Ramos (cell line): Measurements from ENCODE around the gene ETV2.
"Not testable (repeated sequence)": the region's sequence is repeated elsewhere in the genome, so short reads cannot be mapped to it uniquely, and the experiment has no call there.

Source experiments
- in situ Hi-C: fragments of 300-500 bp; cut with MboI; formaldehyde crosslinking; loops from one replicate; pipeline ENCODE4 v1.14.3; 2022; ENCODE audit warnings: low sequenced_read_pairs; ENCODE audit not compliant: unreplicated experiment

The ETV2 gene

DNA sequence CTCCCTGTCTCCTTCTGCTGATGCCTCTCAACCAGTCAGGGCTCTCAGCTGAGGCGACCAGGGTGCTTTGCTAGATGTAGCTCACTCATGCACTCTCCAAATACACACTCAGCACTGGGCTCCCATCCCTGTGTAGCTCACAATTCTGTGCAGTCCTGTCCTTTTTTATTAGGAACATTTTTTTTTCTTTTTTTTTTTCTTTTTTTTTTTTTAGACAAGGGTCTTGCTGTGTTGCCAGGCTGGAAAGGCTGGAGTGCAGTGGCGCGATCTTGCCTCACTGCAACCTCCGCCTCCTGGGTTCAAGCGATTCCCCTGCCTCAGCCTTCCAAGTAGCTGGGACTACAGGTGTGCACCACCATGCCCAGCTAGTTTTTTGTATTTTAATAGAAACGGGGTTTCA, 13.3 kb downstream of the ETV2 start:
- in situ Hi-C loops: not testable (repeated sequence)

GRCh38 chr19:35655600-35655999, 14.1 kb downstream of the ETV2 start:
- in situ Hi-C loops: no loop called here

DNA sequence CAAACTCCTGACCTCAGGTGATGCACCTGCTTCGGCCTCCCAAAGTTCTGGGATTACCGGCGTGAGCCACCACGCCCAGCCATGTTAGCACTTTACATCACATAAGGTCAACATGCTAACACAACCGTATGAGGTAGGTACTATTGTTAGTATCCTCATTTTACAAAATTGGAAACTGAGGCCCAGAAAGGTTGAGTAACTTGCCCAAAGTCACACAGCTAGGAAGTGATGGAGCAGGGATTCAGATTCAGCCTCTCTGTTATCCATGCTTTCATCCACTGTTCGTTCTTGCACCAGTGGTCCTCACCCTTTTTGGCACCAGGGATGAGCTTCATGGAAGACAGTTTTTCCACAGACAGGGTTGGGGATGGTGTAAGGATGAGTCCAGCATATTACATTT, 15.2 kb downstream of the ETV2 start:
- in situ Hi-C loops: no loop called here

DNA sequence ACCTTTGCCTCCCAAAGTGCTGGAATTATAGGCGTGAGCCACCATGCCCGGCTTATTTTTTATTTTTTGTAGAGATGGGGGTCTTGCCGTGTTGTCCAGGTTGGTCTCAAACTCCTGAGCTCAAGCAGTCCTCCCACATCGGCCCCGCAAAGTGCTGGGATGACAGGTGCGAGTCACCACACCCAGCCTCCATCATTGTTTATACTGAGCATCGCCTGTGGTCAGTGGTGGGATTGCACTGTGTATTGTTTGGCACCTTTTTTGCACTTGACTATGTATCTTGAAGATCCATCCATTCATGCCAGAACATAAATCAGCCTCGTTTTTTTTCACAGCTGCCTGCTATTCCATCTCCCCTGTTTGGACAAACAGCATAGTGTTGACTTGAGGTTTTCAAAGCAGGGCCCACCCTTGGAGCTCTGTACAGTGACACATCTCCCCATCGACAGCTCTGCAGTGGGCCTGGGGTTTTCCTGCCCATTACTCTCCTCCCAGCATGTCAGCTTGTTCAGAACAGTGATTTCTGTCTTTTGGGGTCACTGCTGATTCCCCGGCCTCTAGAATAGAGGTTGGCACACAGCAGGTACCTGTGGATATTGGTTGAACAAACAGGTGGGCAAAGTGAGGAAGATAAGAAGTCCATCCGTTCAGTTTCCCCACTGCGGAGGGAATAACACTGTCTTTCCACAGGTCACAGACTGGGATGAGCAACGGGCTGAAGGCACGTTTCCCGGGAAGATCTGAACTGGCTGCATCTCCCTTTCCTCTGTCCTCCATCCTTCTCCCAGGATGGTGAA, 16.6 kb downstream of the ETV2 start:
- in situ Hi-C loops: no loop called here

DNA sequence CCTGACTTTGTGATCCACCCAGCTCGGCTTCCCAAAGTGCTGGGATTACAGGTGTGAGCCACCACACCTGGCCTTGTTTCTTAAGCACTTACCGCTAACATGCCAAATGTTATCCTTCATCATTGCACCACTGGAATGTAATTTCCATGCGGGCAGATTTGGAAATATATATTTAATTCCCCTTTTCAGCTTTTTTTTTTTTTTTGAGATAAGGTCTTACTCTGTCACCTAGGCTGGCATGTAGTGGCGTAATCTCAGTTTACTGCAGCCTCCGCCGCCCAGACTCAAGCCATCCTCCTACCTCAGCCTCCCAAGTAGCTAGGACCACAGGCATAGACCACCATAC, 20.4 kb downstream of the ETV2 start:
- in situ Hi-C loops: no loop called here

DNA sequence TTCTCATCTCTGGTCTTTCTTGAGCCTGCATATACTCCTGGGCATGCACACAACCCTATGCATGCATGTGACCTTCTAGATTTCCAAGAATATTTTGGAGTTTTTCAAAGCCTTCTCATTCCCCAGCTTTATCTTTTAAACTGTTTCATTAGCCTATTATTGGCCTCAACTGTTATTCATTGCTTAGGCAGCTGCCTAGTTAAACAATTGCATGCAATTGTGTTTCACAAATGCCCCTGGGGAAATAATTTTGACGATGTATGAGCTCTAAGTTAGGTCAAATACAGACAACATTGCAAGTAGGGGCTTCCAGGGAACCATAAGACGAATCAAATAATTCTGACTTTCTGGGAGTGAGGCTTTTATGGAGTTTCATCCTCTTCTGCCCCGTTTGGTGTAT, 22.4 kb downstream of the ETV2 start:
- in situ Hi-C loops: no loop called here

GRCh38 chr19:35665157-35665556, 23.6 kb downstream of the ETV2 start:
- in situ Hi-C loops: no loop called here

DNA sequence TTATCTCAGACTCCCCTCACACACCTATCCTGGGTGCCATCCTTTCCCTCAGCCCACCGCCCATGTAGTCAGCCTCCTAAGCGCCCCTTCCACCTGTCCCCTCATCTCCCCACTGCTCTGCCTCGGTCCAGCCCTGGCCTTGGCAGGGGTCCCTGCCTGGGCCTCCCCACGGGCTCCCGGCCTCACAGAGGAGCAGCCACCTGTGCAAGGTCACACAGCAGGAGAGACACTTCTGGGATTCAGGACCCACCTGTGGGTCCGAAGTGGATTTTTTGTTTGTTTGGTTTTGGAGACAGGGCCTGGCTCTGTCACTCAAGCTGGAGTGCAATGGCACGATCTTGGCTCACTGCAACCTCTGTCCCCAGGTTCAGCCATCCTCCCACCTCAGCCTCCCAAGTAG, 24.1 kb downstream of the ETV2 start:
- in situ Hi-C loops: no loop called here

DNA sequence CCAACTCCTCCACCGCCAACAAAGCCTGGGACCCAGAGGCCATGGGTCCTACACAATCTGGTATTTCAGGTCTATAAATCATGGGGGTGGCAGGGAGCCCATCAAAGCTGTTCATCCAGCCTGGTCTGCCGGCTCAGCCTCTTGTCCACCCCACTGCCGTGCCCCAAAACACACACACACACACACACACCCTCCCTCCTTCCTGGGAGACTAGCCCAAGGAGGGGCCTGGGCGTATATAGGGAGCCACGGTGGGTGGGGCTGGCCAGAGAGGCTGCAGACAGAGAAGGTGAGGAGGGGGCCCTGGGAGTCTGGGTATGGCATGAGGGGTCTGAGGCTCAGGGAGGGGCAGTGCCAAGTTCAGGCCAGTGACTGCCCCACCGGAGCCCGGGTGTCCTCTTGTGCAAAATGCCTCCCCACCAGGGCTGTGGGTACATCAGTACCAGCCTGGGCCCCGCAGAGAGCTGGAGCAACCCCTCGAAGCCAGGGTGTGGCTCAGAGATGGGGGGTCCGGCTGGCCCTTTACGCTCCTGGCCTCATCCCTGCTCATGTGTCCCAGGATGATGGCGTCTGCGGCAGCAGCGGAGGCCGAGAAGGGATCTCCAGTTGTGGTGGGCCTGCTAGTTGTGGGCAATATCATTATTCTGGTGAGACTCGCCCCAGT, 24.8 kb downstream of the ETV2 start, which contains the start of gene UPK1A:
UPK1A (plus strand) TSS at position 267 of the 663 bp plus-strand sequence; CDS start at position 563, 296 bp downstream.
- in situ Hi-C loops: no loop called here

- in situ Hi-C loops: no loop called here
These were observed 28.0 kb downstream of the ETV2 start for GRCh38 chr19:35669566-35669965.

DNA sequence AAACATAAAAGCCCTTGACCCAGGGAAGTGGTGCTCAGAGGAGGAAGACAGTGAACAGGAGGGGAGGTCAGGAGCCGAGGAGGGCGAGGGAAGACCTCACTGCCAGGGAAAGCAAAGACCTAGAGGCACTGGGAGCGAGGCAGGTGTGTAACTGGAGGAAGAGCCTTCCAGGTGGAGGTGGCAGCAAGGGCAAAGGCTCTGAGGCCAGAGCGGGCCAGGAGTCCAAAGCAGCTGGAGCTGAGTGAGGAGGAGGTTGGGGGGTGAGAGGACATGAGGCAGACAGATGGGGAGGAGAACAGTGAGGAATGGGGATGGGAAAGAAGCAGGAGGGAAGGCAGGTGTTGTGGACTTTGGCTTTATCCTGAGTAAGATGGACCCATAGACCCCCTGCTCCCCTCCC, 28.4 kb downstream of the ETV2 start:
- in situ Hi-C loops: no loop called here

DNA sequence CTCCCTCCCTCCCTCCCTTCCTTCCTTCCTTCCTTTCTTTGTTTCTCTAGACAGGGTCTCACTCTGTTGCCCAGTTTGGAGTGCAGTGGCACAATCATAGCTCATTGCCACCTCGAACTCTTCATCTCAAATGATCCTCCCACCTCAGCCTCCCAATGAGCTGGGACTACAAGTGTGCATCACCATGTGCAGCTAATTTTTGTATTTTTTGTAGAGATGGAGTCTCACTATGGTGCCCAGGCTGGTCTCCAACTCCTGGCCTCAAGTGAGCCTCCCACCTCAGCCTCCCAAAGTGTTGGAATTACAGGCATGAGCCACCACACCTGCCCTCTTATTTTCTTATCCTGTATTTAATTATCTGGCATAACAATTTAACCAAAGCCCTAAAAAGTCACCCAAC, 29.1 kb downstream of the ETV2 start:
- in situ Hi-C loops: no loop called here

DNA sequence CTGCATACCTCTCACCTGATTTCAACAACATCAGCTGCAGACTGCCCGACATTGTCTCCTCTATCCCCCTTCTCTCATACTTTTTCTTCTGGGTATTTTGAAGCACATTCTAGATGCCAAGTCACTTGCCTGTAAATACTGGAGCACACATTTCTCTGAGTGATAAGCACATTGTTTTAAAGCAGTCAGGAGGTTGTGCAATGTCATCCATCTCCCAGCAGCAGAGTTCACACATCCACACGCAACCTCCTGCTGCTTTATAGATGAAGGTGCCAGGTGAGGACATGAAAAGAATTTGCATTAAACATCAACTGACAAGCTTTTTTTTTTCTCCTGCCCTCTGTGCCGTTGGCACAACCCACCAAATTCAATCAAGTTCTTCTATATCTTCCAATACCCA, 30.3 kb downstream of the ETV2 start:
- in situ Hi-C loops: no loop called here

DNA sequence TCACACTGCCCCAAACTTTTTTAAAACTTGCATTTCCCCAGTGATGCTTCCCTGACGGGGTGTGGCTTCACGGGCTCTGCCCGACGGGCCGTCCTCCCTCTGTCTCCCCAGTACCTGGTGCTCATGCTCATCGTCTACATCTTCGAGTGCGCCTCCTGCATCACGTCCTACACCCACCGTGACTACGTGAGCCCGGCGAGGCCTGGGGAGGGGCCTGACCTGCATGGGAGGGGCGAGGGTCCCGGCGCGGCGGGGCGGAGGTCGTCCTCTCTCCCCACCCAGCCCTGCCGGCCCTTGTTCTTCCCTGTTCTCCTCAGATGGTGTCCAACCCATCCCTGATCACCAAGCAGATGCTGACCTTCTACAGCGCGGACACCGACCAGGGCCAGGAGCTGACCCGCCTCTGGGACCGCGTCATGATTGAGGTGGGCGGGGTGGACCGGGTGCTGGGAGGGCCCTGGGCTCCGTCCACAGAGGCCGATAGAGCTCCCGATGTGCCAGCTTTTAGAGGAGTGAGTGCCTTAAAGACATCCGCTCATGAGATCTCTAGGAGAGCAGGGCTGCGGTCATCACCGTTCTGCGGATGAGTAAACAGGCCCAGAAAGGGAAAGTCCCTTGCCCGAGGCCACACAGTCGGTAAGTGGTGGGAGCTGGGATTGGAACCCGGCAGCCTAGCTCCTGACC, 31.7 kb downstream of the ETV2 start:
- in situ Hi-C loops: no loop called here

DNA sequence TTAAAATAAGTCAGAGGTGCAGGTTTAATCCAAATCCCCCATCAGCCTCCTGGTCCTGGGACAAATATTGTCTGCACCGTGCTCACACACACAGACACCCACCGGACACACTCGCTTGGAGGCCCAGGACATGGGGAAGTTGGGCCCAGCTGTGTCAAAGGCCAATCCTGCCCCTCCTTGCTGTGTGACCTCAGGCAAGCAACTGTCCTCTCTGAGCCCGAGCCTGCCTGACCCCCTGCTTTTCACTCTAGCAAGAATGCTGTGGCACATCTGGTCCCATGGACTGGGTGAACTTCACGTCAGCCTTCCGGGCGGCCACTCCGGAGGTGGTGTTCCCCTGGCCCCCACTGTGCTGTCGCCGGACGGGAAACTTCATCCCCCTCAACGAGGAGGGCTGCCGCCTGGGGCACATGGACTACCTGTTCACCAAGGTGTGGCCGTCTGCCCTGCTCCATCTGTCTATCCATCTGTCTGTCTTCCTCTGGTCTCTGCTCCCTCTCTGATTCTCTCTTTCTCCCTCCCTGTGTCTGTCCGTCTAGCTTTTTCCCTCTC, 34.1 kb downstream of the ETV2 start:
- in situ Hi-C loops: no loop called here

GRCh38 chr19:35689836-35690235, 48.3 kb downstream of the ETV2 start:
- in situ Hi-C loops: loop anchor here (10.0 kb wide), 1 partner anchor 245 kb away; the partner anchor contains the start of gene LRFN3

DNA sequence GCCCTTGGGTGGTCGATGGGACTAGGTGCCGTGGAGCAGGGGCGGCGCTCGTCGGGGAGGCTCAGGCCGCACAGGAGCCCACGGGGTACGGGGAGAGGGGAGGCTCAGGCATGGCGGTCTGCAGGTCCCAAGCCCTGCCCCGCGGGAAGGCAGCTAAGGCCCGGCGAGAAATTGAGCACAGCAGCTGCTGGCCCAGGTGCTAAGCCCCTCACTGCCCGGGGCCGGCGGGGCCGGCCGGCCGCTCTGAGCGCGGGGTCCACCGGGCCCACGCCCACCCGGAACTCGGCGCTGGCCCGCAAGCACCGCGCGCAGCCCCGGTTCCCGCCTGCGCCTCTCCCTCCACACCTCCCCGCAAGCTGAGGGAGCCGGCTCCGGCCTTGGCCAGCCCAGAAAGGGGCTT, 49.6 kb downstream of the ETV2 start:
- in situ Hi-C loops: loop anchor here (10.0 kb wide), 1 partner anchor 244 kb away; the partner anchor contains the start of gene LRFN3

DNA sequence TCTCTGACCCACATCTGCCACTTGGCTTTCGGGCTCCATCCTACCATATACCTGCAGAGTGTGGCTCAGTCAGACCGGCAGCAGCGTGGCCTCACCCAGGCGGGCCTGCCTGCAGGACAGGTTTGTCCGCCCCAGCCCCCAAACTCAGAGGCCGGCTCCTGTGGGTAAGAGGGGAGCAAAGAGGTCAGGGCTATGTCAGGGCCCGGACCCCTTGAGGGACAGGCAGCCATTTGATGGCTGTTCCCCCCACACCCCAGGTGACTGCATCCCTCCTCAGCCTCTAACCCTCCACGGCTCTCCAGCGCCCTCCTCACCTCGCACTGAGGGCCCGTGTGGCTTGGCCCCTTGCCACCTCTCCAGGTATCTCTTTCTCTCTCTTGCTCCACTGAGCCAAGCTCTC, 50.5 kb downstream of the ETV2 start:
- in situ Hi-C loops: loop anchor here (10.0 kb wide), 1 partner anchor 243 kb away; the partner anchor contains the start of gene LRFN3

- in situ Hi-C loops: loop anchor here (10.0 kb wide), 1 partner anchor 241 kb away; the partner anchor contains the start of gene LRFN3
These were observed 51.9 kb downstream of the ETV2 start for GRCh38 chr19:35693422-35693821.

DNA sequence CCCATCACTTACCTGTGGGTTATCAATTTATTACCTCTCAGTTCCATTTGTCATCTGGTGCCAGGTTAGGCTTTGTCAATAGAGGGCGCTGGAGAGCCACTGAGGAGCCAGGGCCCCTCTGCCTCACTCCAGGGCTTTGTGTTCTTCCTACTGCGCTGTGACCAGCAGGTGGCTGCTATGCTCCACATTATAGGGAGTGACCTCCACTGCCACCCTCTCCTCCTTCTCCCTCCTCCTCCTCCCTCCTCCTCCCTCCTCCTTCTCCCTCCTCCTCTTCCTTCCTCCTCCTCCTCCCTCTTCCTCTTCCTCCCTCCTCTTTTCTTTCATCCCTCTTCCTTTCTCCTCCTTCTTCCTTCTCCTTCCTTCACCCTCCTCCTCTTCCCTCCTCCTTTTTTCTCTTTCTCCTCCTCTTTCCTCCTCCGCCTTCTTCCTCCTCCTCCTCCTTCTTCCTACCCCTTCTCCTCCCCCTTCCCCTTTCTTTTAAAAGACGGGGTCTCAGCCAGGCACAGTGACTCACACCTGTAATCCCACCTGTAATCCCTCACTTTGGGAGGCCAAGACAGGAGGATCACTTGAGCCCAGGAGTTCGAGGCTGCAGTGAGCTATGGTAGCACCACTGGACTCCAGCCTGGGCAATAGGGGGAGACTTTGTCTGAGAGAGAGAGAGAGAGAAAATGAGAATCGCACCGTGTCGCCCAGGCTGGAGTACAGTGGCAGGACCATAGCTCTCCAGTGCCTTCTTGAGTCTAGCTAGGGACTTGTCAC, 52.5 kb downstream of the ETV2 start:
- in situ Hi-C loops: loop anchor here (10.0 kb wide), 1 partner anchor 241 kb away; the partner anchor contains the start of gene LRFN3
